GM12801 (cell line): ENCODE results near the gene CLEC5A.

Experiments used
- TF ChIP-seq, protein P1 (sequence below): IDR thresholded peaks from one replicate; pipeline ENCODE4 v1.5.1; 2011; ENCODE audit warnings: control low read depth; ENCODE audit not compliant: insufficient read length; ENCODE audit errors: extremely low read depth

Gene CLEC5A

DNA sequence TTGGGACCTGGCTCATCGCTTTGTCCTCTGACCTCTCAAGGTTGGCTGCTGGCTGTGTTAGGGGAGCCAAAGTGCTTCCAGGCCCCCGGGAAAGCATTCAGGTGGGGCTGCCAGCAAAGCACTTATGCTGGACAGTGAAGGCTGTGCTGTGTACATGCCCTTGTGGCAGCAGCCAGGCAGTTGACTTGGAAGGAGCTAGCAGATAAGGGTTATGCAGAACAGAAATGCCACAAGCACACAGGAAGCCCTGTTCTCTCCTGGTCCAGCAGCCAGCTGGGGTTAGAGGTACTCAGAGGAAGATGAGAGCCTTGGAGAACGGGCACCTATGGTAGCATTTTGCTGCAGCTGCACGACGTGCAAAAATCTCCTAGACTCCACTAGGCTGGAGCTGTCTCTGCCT is 65.8 kb downstream of the CLEC5A start:
- TF ChIP-seq, protein P1, sequence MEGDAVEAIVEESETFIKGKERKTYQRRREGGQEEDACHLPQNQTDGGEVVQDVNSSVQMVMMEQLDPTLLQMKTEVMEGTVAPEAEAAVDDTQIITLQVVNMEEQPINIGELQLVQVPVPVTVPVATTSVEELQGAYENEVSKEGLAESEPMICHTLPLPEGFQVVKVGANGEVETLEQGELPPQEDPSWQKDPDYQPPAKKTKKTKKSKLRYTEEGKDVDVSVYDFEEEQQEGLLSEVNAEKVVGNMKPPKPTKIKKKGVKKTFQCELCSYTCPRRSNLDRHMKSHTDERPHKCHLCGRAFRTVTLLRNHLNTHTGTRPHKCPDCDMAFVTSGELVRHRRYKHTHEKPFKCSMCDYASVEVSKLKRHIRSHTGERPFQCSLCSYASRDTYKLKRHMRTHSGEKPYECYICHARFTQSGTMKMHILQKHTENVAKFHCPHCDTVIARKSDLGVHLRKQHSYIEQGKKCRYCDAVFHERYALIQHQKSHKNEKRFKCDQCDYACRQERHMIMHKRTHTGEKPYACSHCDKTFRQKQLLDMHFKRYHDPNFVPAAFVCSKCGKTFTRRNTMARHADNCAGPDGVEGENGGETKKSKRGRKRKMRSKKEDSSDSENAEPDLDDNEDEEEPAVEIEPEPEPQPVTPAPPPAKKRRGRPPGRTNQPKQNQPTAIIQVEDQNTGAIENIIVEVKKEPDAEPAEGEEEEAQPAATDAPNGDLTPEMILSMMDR: no peak

DNA sequence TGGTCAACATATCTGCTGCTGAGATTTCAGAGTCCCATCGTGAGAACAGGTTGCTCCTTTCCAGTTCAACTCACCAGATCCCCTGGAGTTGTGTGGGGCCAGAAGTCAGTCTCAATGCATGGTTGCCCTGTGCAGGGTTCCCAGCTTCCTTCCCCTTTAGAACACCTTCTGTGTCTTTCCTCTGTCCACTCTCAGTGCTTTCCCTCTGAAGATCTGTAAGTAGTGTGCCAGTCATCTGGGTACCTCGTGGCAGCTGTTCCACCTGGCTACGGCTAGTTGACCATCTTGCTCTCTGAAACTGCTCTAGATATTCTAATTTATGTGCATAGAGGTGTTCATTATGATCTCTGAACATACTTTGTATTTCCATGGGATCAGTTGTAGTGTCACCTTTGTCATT is 69.4 kb downstream of the CLEC5A start:
- TF ChIP-seq, protein P1: no peak
